ENCODE results near the gene WDFY3.

Gene WDFY3

DNA sequence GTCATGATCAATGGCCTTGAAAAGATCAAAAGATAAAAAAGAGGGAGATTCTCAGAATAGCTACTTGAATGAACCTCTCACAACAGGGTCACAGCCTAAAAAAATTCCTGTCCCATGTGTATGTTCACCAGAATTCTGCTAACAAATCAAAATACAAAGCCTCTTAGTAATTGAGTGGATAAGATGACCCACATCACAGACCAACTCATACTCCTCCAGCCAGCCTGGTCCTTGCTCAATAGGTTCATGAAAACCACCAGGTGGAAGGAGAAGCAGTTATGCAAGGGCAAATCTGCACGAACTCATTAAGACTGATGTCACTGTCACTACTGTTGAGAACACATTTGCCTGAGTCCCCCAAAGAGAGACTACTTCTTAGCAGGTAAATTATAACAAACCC is 21.5 kb downstream of the WDFY3 start:
- TF ChIP-seq, protein P1, sequence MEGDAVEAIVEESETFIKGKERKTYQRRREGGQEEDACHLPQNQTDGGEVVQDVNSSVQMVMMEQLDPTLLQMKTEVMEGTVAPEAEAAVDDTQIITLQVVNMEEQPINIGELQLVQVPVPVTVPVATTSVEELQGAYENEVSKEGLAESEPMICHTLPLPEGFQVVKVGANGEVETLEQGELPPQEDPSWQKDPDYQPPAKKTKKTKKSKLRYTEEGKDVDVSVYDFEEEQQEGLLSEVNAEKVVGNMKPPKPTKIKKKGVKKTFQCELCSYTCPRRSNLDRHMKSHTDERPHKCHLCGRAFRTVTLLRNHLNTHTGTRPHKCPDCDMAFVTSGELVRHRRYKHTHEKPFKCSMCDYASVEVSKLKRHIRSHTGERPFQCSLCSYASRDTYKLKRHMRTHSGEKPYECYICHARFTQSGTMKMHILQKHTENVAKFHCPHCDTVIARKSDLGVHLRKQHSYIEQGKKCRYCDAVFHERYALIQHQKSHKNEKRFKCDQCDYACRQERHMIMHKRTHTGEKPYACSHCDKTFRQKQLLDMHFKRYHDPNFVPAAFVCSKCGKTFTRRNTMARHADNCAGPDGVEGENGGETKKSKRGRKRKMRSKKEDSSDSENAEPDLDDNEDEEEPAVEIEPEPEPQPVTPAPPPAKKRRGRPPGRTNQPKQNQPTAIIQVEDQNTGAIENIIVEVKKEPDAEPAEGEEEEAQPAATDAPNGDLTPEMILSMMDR (conservative IDR thresholded peaks at IDR 0.05) = no peak
- TF ChIP-seq ZFX (IDR thresholded peaks at IDR 0.05) = no peak

DNA sequence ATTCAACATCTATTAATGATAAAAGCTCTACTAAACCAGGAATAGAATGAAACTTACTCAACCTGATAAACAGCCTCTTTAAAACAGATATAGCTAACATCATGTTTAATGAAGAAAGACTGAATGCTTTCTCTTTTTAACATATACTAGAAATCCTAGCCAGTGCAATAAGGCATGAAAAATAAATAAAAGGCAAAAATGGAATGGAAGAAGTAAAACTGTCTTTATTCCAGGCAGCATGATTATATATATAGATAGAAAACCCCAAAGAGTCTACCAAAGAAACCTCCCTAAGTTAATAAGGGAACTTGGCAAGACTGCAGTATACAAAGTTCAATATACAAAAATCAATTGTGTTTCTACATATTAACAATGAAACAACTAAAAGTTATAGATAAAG is 25.5 kb downstream of the WDFY3 start:
- H3K27ac ChIP-seq = no peak overlapping the region
- no peak for TF ChIP-seq ZFX (IDR thresholded peaks at IDR 0.05)
- TF ChIP-seq, protein P1 (conservative IDR thresholded peaks at IDR 0.05) = no peak

More for the DNA sequence above, 21.5 kb downstream of the WDFY3 start:
- H3K27ac ChIP-seq = no peak overlapping the region

DNA sequence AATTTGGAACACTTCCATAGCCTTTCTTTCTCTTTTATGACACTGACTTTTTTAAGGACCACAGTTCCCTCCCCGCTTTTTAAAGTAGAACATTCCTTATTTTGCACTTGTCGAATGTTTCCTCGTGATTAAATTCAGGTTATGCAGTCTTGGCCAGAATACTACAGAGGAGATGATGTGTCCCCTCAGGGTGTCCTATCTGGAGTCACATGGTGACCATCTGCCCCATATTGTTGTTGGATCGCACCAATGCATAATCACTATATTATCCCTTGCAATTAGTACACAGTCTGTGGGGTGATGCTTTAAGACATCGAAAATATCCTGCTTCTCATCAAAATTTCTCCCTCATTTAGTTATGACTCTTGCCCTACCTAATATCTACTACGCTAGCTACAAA is 27.4 kb downstream of the WDFY3 start:
- TF ChIP-seq, protein P1 (conservative IDR thresholded peaks at IDR 0.05) = no peak
- TF ChIP-seq ZFX (IDR thresholded peaks at IDR 0.05) = no peak
- H3K27ac ChIP-seq = no peak overlapping the region

DNA sequence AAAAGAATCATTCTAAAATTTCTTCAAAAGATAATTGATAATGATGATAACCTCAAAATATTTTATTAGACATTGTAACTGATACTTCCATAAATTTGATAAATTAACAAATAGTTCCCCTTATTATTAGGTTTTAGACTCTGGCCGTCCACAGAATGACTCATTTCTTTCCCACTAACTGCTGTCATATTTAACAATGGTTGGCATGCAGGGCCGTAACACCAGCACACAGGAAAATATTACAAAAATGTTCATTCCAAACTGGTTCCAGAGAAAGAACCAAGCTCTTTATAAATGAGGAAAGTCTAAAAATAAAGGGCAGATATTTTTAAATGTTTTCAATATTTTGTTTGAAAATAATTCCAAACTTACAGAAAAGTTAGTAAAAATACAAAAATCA is 28.2 kb downstream of the WDFY3 start:
- no peak for TF ChIP-seq ZFX (IDR thresholded peaks at IDR 0.05)
- TF ChIP-seq, protein P1 (conservative IDR thresholded peaks at IDR 0.05) = no peak
- no peak overlapping the region for H3K27ac ChIP-seq

DNA sequence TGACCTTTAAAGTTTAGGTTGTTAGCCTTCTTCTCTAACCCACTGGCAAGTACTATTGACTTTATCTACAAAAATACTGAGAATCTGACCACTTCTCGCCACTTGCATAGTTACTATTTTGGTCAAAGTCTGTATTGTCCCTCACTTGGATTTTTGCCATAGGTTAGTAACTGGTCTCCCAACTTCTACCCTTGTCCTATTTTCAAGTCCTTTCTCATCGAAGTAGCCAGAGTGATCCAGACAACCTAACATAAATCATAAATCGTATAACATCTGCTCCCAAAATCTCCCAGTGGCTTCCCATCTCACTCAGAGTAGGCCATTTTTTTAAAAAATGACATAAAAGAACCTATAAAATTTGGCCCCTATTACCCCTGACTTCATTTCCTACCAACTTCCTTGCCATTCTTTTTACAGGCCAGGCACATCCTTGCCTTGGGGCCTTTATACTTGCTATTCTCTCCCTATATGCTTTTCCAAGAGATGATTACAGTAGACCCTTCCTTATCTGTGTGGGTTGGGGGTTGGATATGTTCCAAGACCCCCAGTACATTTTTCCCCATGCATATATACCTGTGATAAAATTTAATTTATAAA is 29.0 kb downstream of the WDFY3 start:
- no peak for TF ChIP-seq ZFX (IDR thresholded peaks at IDR 0.05)
- TF ChIP-seq, protein P1 (conservative IDR thresholded peaks at IDR 0.05) = no peak
- no peak overlapping the region for H3K27ac ChIP-seq

DNA sequence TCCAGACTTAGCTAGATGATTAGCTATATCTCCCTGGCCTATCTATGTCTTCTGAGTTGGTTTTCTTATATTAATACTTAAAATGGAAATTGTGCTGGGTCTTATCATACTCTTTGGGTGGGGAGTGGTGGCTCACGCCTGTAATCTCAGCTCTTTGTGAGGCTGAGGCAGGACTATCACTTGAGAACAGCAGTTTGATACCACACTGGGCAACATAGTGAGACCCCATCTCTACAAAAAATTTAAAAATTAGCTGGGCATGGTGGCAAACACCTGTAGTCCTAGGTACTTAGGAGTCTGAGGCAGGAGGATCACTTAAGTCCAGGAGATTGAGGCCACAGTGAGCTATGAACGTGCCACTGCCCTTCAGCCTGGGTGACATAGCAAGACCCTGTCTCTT is 30.4 kb downstream of the WDFY3 start:
- no peak overlapping the region for H3K27ac ChIP-seq
- no peak for TF ChIP-seq ZFX (IDR thresholded peaks at IDR 0.05)
- TF ChIP-seq, protein P1 (conservative IDR thresholded peaks at IDR 0.05) = no peak

DNA sequence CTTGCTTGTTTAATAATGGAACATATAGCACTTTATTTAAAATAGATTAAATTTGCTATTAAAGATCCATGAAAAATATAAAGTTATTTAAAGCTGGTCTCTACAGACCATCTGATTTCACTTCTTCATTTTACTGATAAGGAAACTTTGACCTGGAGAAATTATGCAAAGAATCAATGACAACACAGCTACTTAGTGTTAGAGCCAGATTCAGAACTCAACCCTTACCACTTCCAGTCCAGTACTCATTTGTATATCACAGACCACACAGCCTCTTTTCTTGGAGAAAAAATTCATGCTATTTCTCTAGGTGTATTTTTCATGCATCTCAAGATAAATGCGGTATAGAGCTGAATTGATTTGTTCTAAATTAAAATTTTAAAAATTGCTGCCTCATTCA is 34.0 kb downstream of the WDFY3 start:
- H3K27ac ChIP-seq = no peak overlapping the region
- no peak for TF ChIP-seq ZFX (IDR thresholded peaks at IDR 0.05)
- TF ChIP-seq, protein P1 (conservative IDR thresholded peaks at IDR 0.05) = no peak

Data from C4-2B (cell line).